ENCODE data around the gene TAB2.
"Not testable (repeated sequence)": the region's sequence is repeated elsewhere in the genome, so short reads cannot be mapped to it uniquely, and the experiment has no call there.

TAB2 gene

GRCh38 chr6:149455031-149455732 is 137.7 kb downstream of the TAB2 start:
- H3K9me3 Mint-ChIP-seq = no peaks in the 10 kb centered on the region
- no peak overlapping the region for H3K4me3 Mint-ChIP-seq
- H3K36me3 Mint-ChIP-seq = peaks cover 8% of the 10 kb centered on the region
- peaks cover 13% of the 10 kb centered on the region for H3K4me1 Mint-ChIP-seq
- H3K27ac Mint-ChIP-seq = peak overlapping the region; percentile 53
- no peaks in the 10 kb centered on the region for H3K27me3 Mint-ChIP-seq

GRCh38 chr6:149456311-149457021 is 139.0 kb downstream of the TAB2 start:
- no peak overlapping the region for H3K27ac Mint-ChIP-seq
- H3K9me3 Mint-ChIP-seq = no peaks in the 10 kb centered on the region
- peaks cover 10% of the 10 kb centered on the region for H3K36me3 Mint-ChIP-seq
- H3K27me3 Mint-ChIP-seq = no peaks in the 10 kb centered on the region
- peaks cover 13% of the 10 kb centered on the region for H3K4me1 Mint-ChIP-seq
- no peak overlapping the region for H3K4me3 Mint-ChIP-seq

- Mint-ChIP-seq H3K27ac (peak overlapping the region; percentile 14), H3K9me3 (no peaks in the 10 kb centered on the region), H3K36me3 (peaks cover 10% of the 10 kb centered on the region), H3K4me1 (peaks cover 10% of the 10 kb centered on the region), H3K4me3 (no peak overlapping the region), H3K27me3 (no peaks in the 10 kb centered on the region)
These were observed 139.9 kb downstream of the TAB2 start for GRCh38 chr6:149457316-149457884.

GRCh38 chr6:149458196-149458595 is 140.7 kb downstream of the TAB2 start:
- H3K27ac Mint-ChIP-seq = no peak overlapping the region
- no peak overlapping the region for H3K4me3 Mint-ChIP-seq
- H3K9me3 Mint-ChIP-seq = no peaks in the 10 kb centered on the region
- peaks cover 13% of the 10 kb centered on the region for H3K36me3 Mint-ChIP-seq
- H3K27me3 Mint-ChIP-seq = no peaks in the 10 kb centered on the region
- H3K4me1 Mint-ChIP-seq = peaks cover 15% of the 10 kb centered on the region

- Mint-ChIP-seq H3K9me3 (no peaks in the 10 kb centered on the region), H3K27me3 (no peaks in the 10 kb centered on the region), H3K27ac (peak overlapping the region; percentile 7), H3K36me3 (peaks cover 15% of the 10 kb centered on the region), H3K4me3 (no peak overlapping the region), H3K4me1 (peaks cover 21% of the 10 kb centered on the region)
These were observed 141.3 kb downstream of the TAB2 start for GRCh38 chr6:149458806-149459205.

GRCh38 chr6:149459761-149460160 is 142.2 kb downstream of the TAB2 start:
- Mint-ChIP-seq H3K4me1 (peaks cover 30% of the 10 kb centered on the region), H3K27ac (no peak overlapping the region), H3K36me3 (peaks cover 15% of the 10 kb centered on the region), H3K27me3 (no peaks in the 10 kb centered on the region), H3K9me3 (no peaks in the 10 kb centered on the region), H3K4me3 (no peak overlapping the region)

GRCh38 chr6:149460249-149460648 is 142.7 kb downstream of the TAB2 start:
- peaks cover 15% of the 10 kb centered on the region for H3K36me3 Mint-ChIP-seq
- not testable (repeated sequence) for H3K4me3 Mint-ChIP-seq, H3K27me3 Mint-ChIP-seq, H3K9me3 Mint-ChIP-seq
- H3K27ac Mint-ChIP-seq = peak overlapping the region; percentile 52
- H3K4me1 Mint-ChIP-seq = peaks cover 31% of the 10 kb centered on the region

All from activated naive CD4-positive, alpha-beta T cell treated with anti-CD3 and anti-CD28 coated beads, Interleukin-2, amount 50 U/mL, for 24 hours (primary cell).